DLD1 (cell line): Measurements from ENCODE around the gene PSMB5.

ENCODE experiments used
- in situ Hi-C: cut with HindIII; loops from 2 replicates; pipeline ENCODE4 v1.10.0; 2017; ENCODE audit warnings: low sequenced_read_pairs

PSMB5 gene

DNA sequence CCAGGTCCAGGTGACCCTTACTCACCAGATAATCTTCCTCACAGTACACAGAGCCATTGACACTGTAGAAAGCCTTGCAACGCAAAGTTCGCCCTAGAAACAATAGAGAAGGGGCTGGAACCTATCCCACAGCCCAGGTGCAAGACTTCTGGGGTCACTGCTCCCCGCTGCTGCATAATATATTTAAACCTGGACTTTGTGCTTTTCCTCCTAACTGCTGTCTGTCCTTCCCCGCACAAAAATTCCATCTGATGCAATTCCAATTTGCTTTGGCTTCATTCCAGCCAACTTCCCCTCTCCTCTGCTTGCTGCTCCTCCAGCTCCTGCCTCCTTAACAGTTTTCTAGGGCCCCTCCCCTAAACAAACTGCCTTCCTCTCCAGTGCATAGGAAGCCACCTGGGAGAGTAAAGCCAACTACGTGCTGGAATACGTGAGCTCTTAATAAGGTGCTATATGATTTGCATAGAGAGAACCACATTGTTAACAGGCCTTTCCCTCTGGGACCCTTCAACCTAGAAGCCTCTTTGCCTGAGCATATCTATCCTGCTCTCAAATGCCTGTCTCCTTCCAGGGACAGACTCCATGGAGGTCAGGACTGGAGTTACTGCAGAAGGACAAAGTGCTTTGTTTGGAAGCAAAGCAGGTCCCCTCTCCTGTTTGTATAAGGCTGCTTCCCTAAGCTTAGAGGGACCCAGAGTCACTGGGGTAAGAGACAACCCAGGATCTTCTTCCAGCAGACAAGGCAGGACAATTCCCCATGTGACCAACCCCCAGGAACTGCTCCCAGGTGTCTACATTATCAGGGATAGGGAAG, 57.9 kb downstream of the PSMB5 start:
- in situ Hi-C loops: no loop called here
